Ovary (tissue), 9 donors: ENCODE data around the gene FBN1. TPM values are rescaled to one million over a fixed set of nuclear protein-coding genes. Genes with fewer than 3 reads are reported as not detected.

Experiments used
- DNase-seq, 5 donors: peaks; one replicate each; pipeline ENCODE4 v3.0.0-alpha.2; 2019 to 2020
- H3K27ac ChIP-seq, 2 donors: fragments of 200-600 bp; one replicate each; pipeline versions ENCODE4 v1.5.1 to v1.8.0; 2019 to 2022
- H3K27me3 ChIP-seq: fragments of 200-600 bp; one replicate; pipeline ENCODE4 v1.8.0; 2022
- H3K36me3 ChIP-seq: fragments of 200-600 bp; sonication (generic); one replicate; pipeline ENCODE4 v1.5.1; 2019
- H3K4me1 ChIP-seq: one replicate; pipeline ENCODE4 v1.8.1; 2013; ENCODE audit warnings: mild to moderate bottlenecking, moderate library complexity; ENCODE audit not compliant: insufficient read depth
- H3K4me3 ChIP-seq: fragments of 200-600 bp; sonication (generic); one replicate; pipeline ENCODE4 v1.5.1; 2017
- H3K9me3 ChIP-seq, 2 donors: fragments of 200-600 bp in 1 of 2; sonication (generic) in 1 of 2; one replicate each; pipeline versions ENCODE4 v1.5.1 to v1.8.1; 2013 to 2019; ENCODE audit warnings: mild to moderate bottlenecking in 1 of 2, moderate library complexity in 1 of 2
- EP300 ChIP-seq: sonication (generic); formaldehyde crosslinking; IDR thresholded peaks from one replicate; pipeline ENCODE4 v1.6.1; 2017; ENCODE audit warnings: antibody characterized with exemption
- POLR2A ChIP-seq: fragments of 450-650 bp; IDR thresholded peaks from one replicate; pipeline ENCODE4 v1.6.1; 2017; ENCODE audit warnings: antibody characterized with exemption, mild to moderate bottlenecking, moderate library complexity
- WGBS, 3 donors: extraction: QIAGEN DNeasy Blood & Tissue Kit in 1 of 3; methylation state at CpG; one replicate each; pipeline versions ENCODE4 v1.1.5 to v1.1.7; 2013 to 2017; 5-methylcytosine and 5-hydroxymethylcytosine counted together
- intact Hi-C, 4 donors: fragments of 100-400 bp; cut with DNase I; formaldehyde crosslinking; loops; one replicate each; pipeline versions ENCODE4 v1.11.0 to v1.15.1; 2022 to 2023
- polyA plus RNA-seq, 2 donors: library from polyadenylated mRNA; stranded (reverse); fragments of 200-250 nt in 1 of 2; fragments of 350-450 nt in 1 of 2; fragmentation: Illumina TruSeq in 1 of 2; extraction: RNeasy Lipid Tissue Mini Kit (QIAGEN cat#74804) in 1 of 2; gene quantifications; one replicate each; pipeline ENCODE4 v1.2.3, GENCODE V29; 2013 to 2014
- total RNA-seq, 7 donors: library from RNA; depleted of rRNA in 2 of 7; stranded (reverse); fragments of >200 nt in 2 of 7; fragmentation: NEBNext Ultra II Directional in 3 of 7; extraction: Animal tissue kit (Norgen Biotek cat#: 25700) in 3 of 7; gene quantifications; one replicate each; pipeline versions ENCODE4 v1.1.0 to v1.2.4, GENCODE V29; 2016 to 2023
- TF ChIP-seq, protein P1 (sequence below), 3 donors: fragments of 450-650 bp in 2 of 3; fragments of 200-600 bp in 1 of 3; IDR thresholded peaks; one replicate each; pipeline versions ENCODE4 v1.5.1 to v1.8.0; 2016 to 2022; ENCODE audit warnings: antibody characterized with exemption in 3 of 3, mild to moderate bottlenecking in 1 of 3
- donor health status: DM: no; HTN: no; CAD: no; lungs with moderate emphysema.
- donor health status: DM: no; HTN: no; CAD: no.
- donor health status: Bipolar disorder and iron deficiency.
- donor health status: DM: yes; HTN: yes; CAD: no.
- donor health status: DM: no; HTN: no; CAD: no.
- donor health status: DM: yes; HTN: yes; CAD: no.

The FBN1 gene
- total and polyA plus RNA-seq, 9 donors, result 62.5 to 159 (median 97.4) TPM

DNA sequence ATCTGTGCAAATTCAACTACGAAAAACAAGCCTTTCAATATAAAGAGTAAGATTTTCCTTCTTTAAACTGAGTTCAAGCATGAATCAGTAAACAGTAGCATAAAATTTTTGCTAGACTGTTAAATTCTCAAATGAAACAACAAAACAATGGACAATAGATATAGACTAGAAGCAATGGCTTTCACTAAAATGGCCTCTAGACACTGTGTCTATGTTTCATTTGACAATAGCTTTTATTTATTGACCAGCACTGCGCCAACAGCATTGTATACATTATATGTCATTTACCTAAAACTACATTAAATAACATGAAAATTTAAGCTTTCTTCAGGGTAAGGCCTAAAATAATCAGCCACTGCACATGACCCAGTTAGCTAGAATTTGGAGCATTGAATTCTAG, 165.8 kb downstream of the FBN1 start:
- intact Hi-C loops, result no loop called here
- no peaks in the 10 kb centered on the region for H3K9me3 ChIP-seq
- no peaks in the 10 kb centered on the region for H3K27me3 ChIP-seq
- DNase-seq, result no peak
- H3K36me3 ChIP-seq, result no peaks in the 10 kb centered on the region
- peaks cover 2% of the 10 kb centered on the region for H3K4me1 ChIP-seq
- 97 to 99% (median 98%) methylated on average over 2 of the region's 2 CpGs for WGBS, 3 donors
- TF ChIP-seq, protein P1, sequence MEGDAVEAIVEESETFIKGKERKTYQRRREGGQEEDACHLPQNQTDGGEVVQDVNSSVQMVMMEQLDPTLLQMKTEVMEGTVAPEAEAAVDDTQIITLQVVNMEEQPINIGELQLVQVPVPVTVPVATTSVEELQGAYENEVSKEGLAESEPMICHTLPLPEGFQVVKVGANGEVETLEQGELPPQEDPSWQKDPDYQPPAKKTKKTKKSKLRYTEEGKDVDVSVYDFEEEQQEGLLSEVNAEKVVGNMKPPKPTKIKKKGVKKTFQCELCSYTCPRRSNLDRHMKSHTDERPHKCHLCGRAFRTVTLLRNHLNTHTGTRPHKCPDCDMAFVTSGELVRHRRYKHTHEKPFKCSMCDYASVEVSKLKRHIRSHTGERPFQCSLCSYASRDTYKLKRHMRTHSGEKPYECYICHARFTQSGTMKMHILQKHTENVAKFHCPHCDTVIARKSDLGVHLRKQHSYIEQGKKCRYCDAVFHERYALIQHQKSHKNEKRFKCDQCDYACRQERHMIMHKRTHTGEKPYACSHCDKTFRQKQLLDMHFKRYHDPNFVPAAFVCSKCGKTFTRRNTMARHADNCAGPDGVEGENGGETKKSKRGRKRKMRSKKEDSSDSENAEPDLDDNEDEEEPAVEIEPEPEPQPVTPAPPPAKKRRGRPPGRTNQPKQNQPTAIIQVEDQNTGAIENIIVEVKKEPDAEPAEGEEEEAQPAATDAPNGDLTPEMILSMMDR (IDR thresholded peaks at IDR 0.05), result no peak
- TF ChIP-seq POLR2A (no peak), EP300 (no peak)
- H3K27ac ChIP-seq, result no peak overlapping the region
- H3K4me3 ChIP-seq, result no peak overlapping the region

DNA sequence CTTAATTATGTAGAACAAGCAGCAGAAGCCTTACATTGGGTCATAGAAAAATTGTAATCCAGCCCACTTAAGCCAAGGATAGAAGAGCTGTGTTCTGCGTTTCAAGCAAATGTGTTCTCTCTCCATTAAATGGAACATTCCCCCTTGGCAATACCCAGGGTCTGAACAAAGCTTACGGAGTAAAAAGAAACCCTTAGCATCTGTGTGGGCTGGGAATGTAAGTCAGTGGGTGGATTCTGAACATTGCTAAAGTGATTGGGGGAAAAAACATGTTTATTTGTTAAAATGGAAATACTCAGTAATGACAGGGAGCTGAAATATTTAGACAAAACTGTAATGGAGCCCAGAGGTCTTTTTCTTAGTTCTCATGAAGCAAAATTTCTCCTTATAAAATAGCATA, 166.9 kb downstream of the FBN1 start:
- no peaks in the 10 kb centered on the region for H3K9me3 ChIP-seq
- no peaks in the 10 kb centered on the region for H3K27me3 ChIP-seq
- TF ChIP-seq EP300, result no peak
- TF ChIP-seq, protein P1 (IDR thresholded peaks at IDR 0.05), result no peak
- no peak for TF ChIP-seq POLR2A
- intact Hi-C loops, result no loop called here
- WGBS, 3 donors, result 63 to 69% (median 65%) methylated on average over 2 of the region's 2 CpGs
- H3K27ac ChIP-seq, result no peak overlapping the region
- H3K4me3 ChIP-seq, result no peak overlapping the region
- H3K36me3 ChIP-seq, result no peaks in the 10 kb centered on the region
- peaks cover 2% of the 10 kb centered on the region for H3K4me1 ChIP-seq
- DNase-seq, result no peak

GRCh38 chr15:48477795-48478360, 167.6 kb downstream of the FBN1 start:
- Histone ChIP-seq H3K27ac (no peak overlapping the region), H3K9me3 (no peaks in the 10 kb centered on the region), H3K36me3 (no peaks in the 10 kb centered on the region), H3K4me3 (no peak overlapping the region), H3K4me1 (peaks cover 2% of the 10 kb centered on the region), H3K27me3 (no peaks in the 10 kb centered on the region)
- DNase-seq, result no peak
- TF ChIP-seq EP300, result no peak
- TF ChIP-seq, protein P1 (IDR thresholded peaks at IDR 0.05), result no peak
- no peak for TF ChIP-seq POLR2A
- 38 to 42% (median 38%) methylated on average over 6 of the region's 6 CpGs for WGBS, 3 donors
- intact Hi-C loops, result no loop called here

- Histone ChIP-seq H3K4me3 (no peak overlapping the region), H3K4me1 (peaks cover 2% of the 10 kb centered on the region), H3K36me3 (no peaks in the 10 kb centered on the region), H3K27ac (no peak overlapping the region), H3K27me3 (no peaks in the 10 kb centered on the region), H3K9me3 (no peaks in the 10 kb centered on the region)
- TF ChIP-seq EP300 (no peak), POLR2A (no peak)
- TF ChIP-seq, protein P1 (IDR thresholded peaks at IDR 0.05), result no peak
- WGBS, 3 donors, result 98 to 100% (median 98%) methylated on average over 2 of the region's 2 CpGs
- intact Hi-C loops, result no loop called here
- no peak for DNase-seq
Measured at GRCh38 chr15:48475600-48476395, 169.7 kb downstream of the FBN1 start.
